Prostate gland (tissue), 2 donors: ENCODE results near the gene ESR1. TPM values are rescaled to one million over a fixed set of nuclear protein-coding genes. Genes with fewer than 3 reads are reported as not detected.

Experiments
- DNase-seq: peaks from one replicate; pipeline ENCODE4 v3.0.0-alpha.2; 2019; ENCODE audit warnings: low spot score
- H3K27ac ChIP-seq, 2 donors: fragments of 200-600 bp; sonication (generic); 2 replicates each; pipeline ENCODE4 v1.5.1; 2017 to 2019
- H3K27me3 ChIP-seq: fragments of 200-600 bp; sonication (generic); replicated peaks from 2 replicates; pipeline ENCODE4 v1.5.1; 2019; ENCODE audit not compliant: insufficient read depth
- H3K36me3 ChIP-seq, 2 donors: fragments of 200-600 bp; sonication (generic); 1 replicate in 1 of 2; 2 replicates in 1 of 2; pipeline versions ENCODE4 v1.5.1 to v1.8.1; 2017 to 2019
- H3K4me1 ChIP-seq: fragments of 200-600 bp; sonication (generic); replicated peaks from 2 replicates; pipeline ENCODE4 v1.5.1; 2019
- H3K4me3 ChIP-seq, 2 donors: fragments of 200-600 bp; sonication (generic); 2 replicates each; pipeline ENCODE4 v1.5.1; 2017 to 2019
- H3K9me3 ChIP-seq: fragments of 200-600 bp; sonication (generic); 2 replicates; pipeline ENCODE4 v1.5.1; 2017
- CTCF ChIP-seq, 4 experiments: fragments of 200-600 bp in 2 of 4; fragments of 450-650 bp in 2 of 4; sonication (generic) in 2 of 4; IDR thresholded peaks; 1 replicate in 3 of 4; 2 replicates in 1 of 4; pipeline ENCODE4 v1.5.1; 2016 to 2019; ENCODE audit warnings: antibody characterized with exemption in 4 of 4, mild to moderate bottlenecking in 2 of 4, moderate library complexity in 2 of 4
- POLR2A ChIP-seq: fragments of 450-650 bp; IDR thresholded peaks from one replicate; pipeline ENCODE4 v1.6.1; 2016; ENCODE audit warnings: antibody characterized with exemption, mild to moderate bottlenecking
- POLR2AphosphoS5 ChIP-seq: sonication (generic); formaldehyde crosslinking; IDR thresholded peaks from one replicate; pipeline ENCODE4 v1.6.1; 2017; ENCODE audit warnings: antibody characterized with exemption
- WGBS: methylation state at CpG from one replicate; pipeline ENCODE4 v1.1.5; 2018; 5-methylcytosine and 5-hydroxymethylcytosine counted together
- intact Hi-C: fragments of 100-400 bp; cut with DNase I; formaldehyde crosslinking; loops from one replicate; pipeline ENCODE4 v1.14.2; 2022
- total RNA-seq, 2 donors: library from RNA; depleted of rRNA; stranded (reverse); fragments of >200 nt; gene quantifications; one replicate each; pipeline ENCODE4 v1.1.0, GENCODE V29; 2016

The ESR1 gene
- total RNA-seq, 2 donors from 2014 or later, result 2.3 to 5.6 TPM

- Histone ChIP-seq H3K36me3 (no peaks in the 10 kb centered on the region), H3K27me3 (no peaks in the 10 kb centered on the region), H3K9me3 (no peaks in the 10 kb centered on the region), H3K4me3 (no peak overlapping the region), H3K4me1 (no peaks in the 10 kb centered on the region), H3K27ac (no peak overlapping the region)
- 89% methylated on average over 1 of the region's 1 CpG for WGBS
- intact Hi-C loops, result no loop called here
- no peak for TF ChIP-seq CTCF (IDR thresholded peaks at IDR 0.05)
- TF ChIP-seq POLR2A, result no peak
- no peak for TF ChIP-seq POLR2AphosphoS5
- no peak for DNase-seq
Observed at GRCh38 chr6:152146385-152146784, 338.9 kb downstream of the ESR1 start.

- H3K4me3 ChIP-seq, result no peak overlapping the region
- H3K9me3 ChIP-seq, result no peaks in the 10 kb centered on the region
- TF ChIP-seq CTCF (IDR thresholded peaks at IDR 0.05), result no peak
- no peak for TF ChIP-seq POLR2AphosphoS5
- TF ChIP-seq POLR2A, result no peak
- H3K27ac ChIP-seq, result no peak overlapping the region
- H3K36me3 ChIP-seq, result no peaks in the 10 kb centered on the region
- WGBS, result 98% methylated on average over 6 of the region's 6 CpGs
- intact Hi-C loops, result no loop called here
- H3K4me1 ChIP-seq, result no peaks in the 10 kb centered on the region
- H3K27me3 ChIP-seq, result no peaks in the 10 kb centered on the region
- no peak for DNase-seq
Observed at GRCh38 chr6:152147269-152147668, 339.8 kb downstream of the ESR1 start.

GRCh38 chr6:152148412-152148811, 340.9 kb downstream of the ESR1 start:
- Histone ChIP-seq H3K27ac (no peak overlapping the region), H3K9me3 (no peaks in the 10 kb centered on the region), H3K4me3 (no peak overlapping the region), H3K27me3 (no peaks in the 10 kb centered on the region), H3K4me1 (no peaks in the 10 kb centered on the region), H3K36me3 (no peaks in the 10 kb centered on the region)
- intact Hi-C loops, result no loop called here
- TF ChIP-seq CTCF (IDR thresholded peaks at IDR 0.05), result no peak
- no peak for TF ChIP-seq POLR2AphosphoS5
- TF ChIP-seq POLR2A, result no peak
- DNase-seq, result no peak
- WGBS, result 97% methylated on average over 1 of the region's 1 CpG

GRCh38 chr6:152150196-152150595, 342.7 kb downstream of the ESR1 start:
- Histone ChIP-seq H3K4me1 (no peaks in the 10 kb centered on the region), H3K9me3 (no peaks in the 10 kb centered on the region), H3K4me3 (no peak overlapping the region), H3K27ac (no peak overlapping the region), H3K36me3 (no peaks in the 10 kb centered on the region), H3K27me3 (no peaks in the 10 kb centered on the region)
- no peak for TF ChIP-seq POLR2A
- no peak for TF ChIP-seq POLR2AphosphoS5
- no peak for TF ChIP-seq CTCF (IDR thresholded peaks at IDR 0.05)
- no peak for DNase-seq
- intact Hi-C loops, result no loop called here
- WGBS, result 81% methylated on average over 3 of the region's 3 CpGs

- WGBS, result 54% methylated on average over 13 of the region's 13 CpGs
- TF ChIP-seq POLR2AphosphoS5 (no peak), CTCF (IDR thresholded peaks at IDR 0.05) (no peak), POLR2A (no peak)
- intact Hi-C loops, result no loop called here
- Histone ChIP-seq H3K9me3 (no peaks in the 10 kb centered on the region), H3K27ac (no peak overlapping the region), H3K4me3 (no peak overlapping the region), H3K4me1 (no peaks in the 10 kb centered on the region), H3K36me3 (peaks cover 0 to 3% of the 10 kb centered on the region in 2 donors), H3K27me3 (no peaks in the 10 kb centered on the region)
- no peak for DNase-seq
Observed at GRCh38 chr6:152151920-152152319, 344.4 kb downstream of the ESR1 start.
